Panc1 (cell line): ENCODE measurements around the gene KLF6.

ENCODE experiments used
- CTCF ChIP-seq: fragments of 450-650 bp; IDR thresholded peaks from 2 replicates; pipeline ENCODE4 v1.5.1; 2017; ENCODE audit warnings: mild to moderate bottlenecking
- POLR2AphosphoS5 ChIP-seq: IDR thresholded peaks from 2 replicates; pipeline ENCODE4 v1.6.1; 2012; ENCODE audit warnings: mild to moderate bottlenecking, low read depth, low read length, moderate library complexity
- REST ChIP-seq, 2 experiments: IDR thresholded peaks; 2 replicates each; pipeline ENCODE4 v1.6.1; 2011 to 2012; ENCODE audit warnings: low read depth in 2 of 2, control low read depth in 1 of 2, low read length in 1 of 2, mild to moderate bottlenecking in 1 of 2, moderate library complexity in 1 of 2; ENCODE audit not compliant: insufficient read depth in 1 of 2
- TCF7L2 ChIP-seq: IDR thresholded peaks from 2 replicates; pipeline ENCODE4 v1.6.1; 2011; ENCODE audit warnings: mild to moderate bottlenecking, low read depth, low read length, inconsistent platforms

- TF ChIP-seq CTCF (peak; percentile 73), REST (IDR thresholded peaks at IDR 0.05; ENCODE audit: insufficient read depth in 1 of 2, low read depth in 2 of 2, low read length in 1 of 2) (no peak), TCF7L2 (no peak), POLR2AphosphoS5 (peak; percentile 29; the same call in 1 of the 2 replicates)
These were observed 3.4 kb downstream of the KLF6 start for GRCh38 chr10:3781468-3782145.
